C4-2B (cell line): ENCODE results near the gene LRRFIP1.

Experiments used
- CTCF ChIP-seq: fragments of 450-650 bp; conservative IDR thresholded peaks from 2 replicates; pipeline ENCODE4 v1.5.1; 2017; ENCODE audit warnings: mild to moderate bottlenecking
- ZFX ChIP-seq: fragments of 450-650 bp; IDR thresholded peaks from 2 replicates; pipeline ENCODE4 v1.6.1; 2017

GRCh38 chr2:237786936-237787335 lies 159.5 kb downstream of the LRRFIP1 start:
- no peak for TF ChIP-seq CTCF
- TF ChIP-seq ZFX = no peak
